H1 (cell line): Measurements from ENCODE around the gene SLFN13. TPM values are rescaled to one million over a fixed set of nuclear protein-coding genes. Genes with fewer than 3 reads are reported as not detected.

Experiments
- CTCF ChIA-PET: fragments of 300-600 bp; sonication (Branson Sonifier 250); formaldehyde crosslinking; loops from one replicate; lab custom pipeline; 2021; ENCODE audit not compliant: partially characterized antibody; lab: Charles Lee
- POLR2A ChIA-PET: fragments of 300-600 bp; sonication (Branson Sonifier 250); formaldehyde crosslinking; loops from one replicate; lab custom pipeline; 2021; ENCODE audit warnings: inconsistent platforms; ENCODE audit not compliant: partially characterized antibody; lab: Charles Lee
- DNase-seq, 2 experiments: peaks; one replicate each; pipeline versions ENCODE4 v3.0.0 to v3.0.0-alpha.2; 2010 to 2022; ENCODE audit warnings: low spot score in 2 of 2, low read depth in 1 of 2, mixed read lengths in 1 of 2
- FAIRE-seq: peaks from 2 replicates; lab custom pipeline; 2011; peaks lifted over from hg19 to GRCh38; lab: Jason Lieb, UNC
- H2AFZ ChIP-seq: 2 replicates; pipeline ENCODE4 v1.8.1; 2012; ENCODE audit warnings: low read length, inconsistent platforms
- H2AK5ac ChIP-seq: 2 replicates; pipeline ENCODE4 v1.6.1; 2013; ENCODE audit warnings: low read depth, low read length
- H2BK120ac ChIP-seq: replicated peaks from 2 replicates; pipeline ENCODE3; 2013; ENCODE audit warnings: low read depth, low read length, inconsistent platforms
- H2BK12ac ChIP-seq: 2 replicates; pipeline ENCODE4 v1.6.1; 2013; ENCODE audit warnings: low read depth, low read length
- H2BK15ac ChIP-seq: 2 replicates; pipeline ENCODE4 v1.6.1; 2013; ENCODE audit warnings: low read length
- H2BK20ac ChIP-seq: 2 replicates; pipeline ENCODE4 v1.6.1; 2013; ENCODE audit warnings: low read length
- H2BK5ac ChIP-seq: 2 replicates; pipeline ENCODE4 v1.6.1; 2013; ENCODE audit warnings: low read depth, low read length
- H3K14ac ChIP-seq: 2 replicates; pipeline ENCODE4 v1.6.1; 2013; ENCODE audit warnings: inconsistent platforms; ENCODE audit not compliant: insufficient read length
- H3K18ac ChIP-seq: 2 replicates; pipeline ENCODE4 v1.6.1; 2013; ENCODE audit warnings: low read length; ENCODE audit errors: extremely low read depth
- H3K23ac ChIP-seq: 2 replicates; pipeline ENCODE4 v1.6.1; 2013; ENCODE audit warnings: inconsistent platforms; ENCODE audit not compliant: insufficient read length
- H3K23me2 ChIP-seq: 2 replicates; pipeline ENCODE4 v1.6.1; 2013; ENCODE audit warnings: low read depth, low read length
- H3K27ac ChIP-seq: 2 replicates; pipeline ENCODE4 v1.6.1; 2011; ENCODE audit warnings: low read depth, low read length, inconsistent platforms
- H3K27me3 ChIP-seq, 4 experiments: replicated peaks in 1 of 4; 1 replicate in 1 of 4; 2 replicates in 3 of 4; pipeline versions ENCODE4 v1.6.1 to v1.8.1; 2011 to 2013; ENCODE audit warnings: low read length in 3 of 4, mild to moderate bottlenecking in 3 of 4, inconsistent platforms in 2 of 4, mixed read lengths in 2 of 4, moderate library complexity in 1 of 4; ENCODE audit not compliant: control insufficient read depth in 3 of 4, insufficient read depth in 3 of 4; ENCODE audit errors: extremely low read depth in 1 of 4
- H3K36me3 ChIP-seq, 4 experiments: 2 replicates each; pipeline versions ENCODE4 v1.6.1 to v1.8.1; 2011 to 2013; ENCODE audit warnings: mild to moderate bottlenecking in 4 of 4, low read length in 3 of 4, moderate library complexity in 2 of 4, control low read depth in 1 of 4, inconsistent platforms in 1 of 4; ENCODE audit not compliant: insufficient read depth in 4 of 4, control insufficient read depth in 2 of 4
- H3K4ac ChIP-seq: replicated peaks from 2 replicates; pipeline ENCODE3; 2013; ENCODE audit warnings: low read length, low read depth, mixed read lengths, inconsistent platforms; ENCODE audit not compliant: insufficient read length
- H3K4me1 ChIP-seq, 4 experiments: replicated peaks in 1 of 4; 1 replicate in 1 of 4; 2 replicates in 3 of 4; pipeline versions ENCODE4 v1.6.1 to v1.8.1; 2011 to 2013; ENCODE audit warnings: low read length in 3 of 4, inconsistent platforms in 2 of 4, mixed read lengths in 1 of 4; ENCODE audit not compliant: insufficient read depth in 4 of 4, control insufficient read depth in 3 of 4
- H3K4me2 ChIP-seq, 2 experiments: 2 replicates each; pipeline versions ENCODE4 v1.6.1 to v1.8.1; 2011 to 2013; ENCODE audit warnings: low read depth in 2 of 2, low read length in 2 of 2, control low read depth in 1 of 2, inconsistent platforms in 1 of 2, mild to moderate bottlenecking in 1 of 2; ENCODE audit not compliant: insufficient read depth in 1 of 2
- H3K4me3 ChIP-seq, 4 experiments: fragments of 200-600, 300-600 bp in 1 of 4; sonication (generic), shearing (Covaris generic), sonication (Bioruptor Twin) in 1 of 4; 2 replicates each; pipeline versions ENCODE4 v1.5.1 to v1.8.1; 2011 to 2016; ENCODE audit warnings: low read length in 4 of 4, low read depth in 3 of 4, control low read depth in 2 of 4, inconsistent platforms in 2 of 4, mild to moderate bottlenecking in 2 of 4, mixed read lengths in 1 of 4, moderate library complexity in 1 of 4; ENCODE audit not compliant: insufficient read depth in 2 of 4; ENCODE audit errors: extremely low read depth in 1 of 4
- H3K56ac ChIP-seq: replicated peaks from 2 replicates; pipeline ENCODE3; 2013; ENCODE audit warnings: low read depth, mild to moderate bottlenecking, mixed read lengths, low read length, inconsistent platforms; ENCODE audit not compliant: insufficient read length
- H3K79me1 ChIP-seq: 2 replicates; pipeline ENCODE4 v1.6.1; 2013; ENCODE audit warnings: low read depth, low read length, control low read depth
- H3K79me2 ChIP-seq, 2 experiments: 2 replicates each; pipeline versions ENCODE4 v1.6.1 to v1.8.1; 2012 to 2013; ENCODE audit warnings: low read length in 2 of 2, mild to moderate bottlenecking in 2 of 2, inconsistent platforms in 1 of 2; ENCODE audit not compliant: insufficient read depth in 2 of 2, control insufficient read depth in 1 of 2
- H3K9ac ChIP-seq, 4 experiments: replicated peaks in 1 of 4; 1 replicate in 1 of 4; 2 replicates in 3 of 4; pipeline versions ENCODE4 v1.6.1 to v1.8.1; 2011 to 2013; ENCODE audit warnings: low read depth in 3 of 4, low read length in 3 of 4, control low read depth in 2 of 4, mild to moderate bottlenecking in 2 of 4, moderate library complexity in 2 of 4, inconsistent platforms in 1 of 4; ENCODE audit errors: extremely low read depth in 1 of 4
- H3K9me3 ChIP-seq, 2 experiments: 2 replicates each; pipeline versions ENCODE4 v1.6.1 to v1.8.1; 2012 to 2013; ENCODE audit warnings: mild to moderate bottlenecking in 2 of 2, moderate library complexity in 2 of 2, control low read depth in 1 of 2, inconsistent platforms in 1 of 2, low read depth in 1 of 2, low read length in 1 of 2, mixed read lengths in 1 of 2; ENCODE audit not compliant: insufficient read depth in 2 of 2
- H4K20me1 ChIP-seq, 2 experiments: replicated peaks in 1 of 2; 2 replicates each; pipeline versions ENCODE3 to v1.8.1; 2011 to 2013; ENCODE audit warnings: inconsistent platforms in 2 of 2, low read length in 2 of 2, mild to moderate bottlenecking in 1 of 2; ENCODE audit not compliant: insufficient read depth in 2 of 2, control insufficient read depth in 1 of 2
- H4K5ac ChIP-seq: 2 replicates; pipeline ENCODE4 v1.6.1; 2013; ENCODE audit warnings: low read length, low read depth, mixed read lengths, inconsistent platforms; ENCODE audit not compliant: insufficient read length
- H4K8ac ChIP-seq: 2 replicates; pipeline ENCODE4 v1.8.0; 2013; ENCODE audit warnings: mild to moderate bottlenecking, moderate library complexity, low read length, inconsistent platforms; ENCODE audit not compliant: insufficient read depth; ENCODE audit errors: extremely low read depth
- H4K91ac ChIP-seq: replicated peaks from 2 replicates; pipeline ENCODE3; 2013; ENCODE audit warnings: low read length, mixed read lengths, inconsistent platforms; ENCODE audit not compliant: insufficient read length
- CTBP2 ChIP-seq: IDR thresholded peaks from 2 replicates; pipeline ENCODE4 v1.7.0; 2011; ENCODE audit warnings: borderline replicate concordance, mild to moderate bottlenecking, moderate library complexity, mixed read lengths, low read length; ENCODE audit not compliant: insufficient read depth, insufficient read length
- CTCF ChIP-seq, 3 experiments: IDR thresholded peaks; 1 replicate in 2 of 3; 2 replicates in 1 of 3; pipeline versions ENCODE4 v1.5.1 to v1.6.1; 2011; ENCODE audit warnings: low read length in 3 of 3, mild to moderate bottlenecking in 3 of 3, inconsistent platforms in 2 of 3, low read depth in 1 of 3, moderate library complexity in 1 of 3; ENCODE audit not compliant: insufficient read depth in 1 of 3; ENCODE audit errors: control extremely low read depth in 1 of 3
- E2F6 ChIP-seq: IDR thresholded peaks from 2 replicates; pipeline ENCODE4 v1.6.1; 2012; ENCODE audit warnings: inconsistent platforms
- EGR1 ChIP-seq: IDR thresholded peaks from 2 replicates; pipeline ENCODE4 v1.6.1; 2011; ENCODE audit warnings: low read depth, low read length, borderline replicate concordance
- FOSL1 ChIP-seq: IDR thresholded peaks from 2 replicates; pipeline ENCODE4 v1.6.1; 2011; ENCODE audit warnings: mild to moderate bottlenecking, low read depth, low read length, moderate library complexity; ENCODE audit not compliant: insufficient read depth
- NANOG ChIP-seq: IDR thresholded peaks from 2 replicates; pipeline ENCODE4 v1.6.1; 2011; ENCODE audit warnings: low read length, low read depth, mild to moderate bottlenecking, inconsistent platforms; ENCODE audit not compliant: insufficient read depth, poor library complexity, severe bottlenecking
- SAP30 ChIP-seq: fragments of 300-600 bp; sonication (generic); IDR thresholded peaks from 2 replicates; pipeline ENCODE4 v1.7.1; 2012; ENCODE audit warnings: low read length, moderate library complexity, mild to moderate bottlenecking, inconsistent platforms; ENCODE audit not compliant: insufficient read depth, insufficient replicate concordance
- SIX5 ChIP-seq: IDR thresholded peaks from 2 replicates; pipeline ENCODE4 v1.6.1; 2011; ENCODE audit warnings: mild to moderate bottlenecking, low read depth, low read length
- SP1 ChIP-seq: IDR thresholded peaks from 2 replicates; pipeline ENCODE4 v1.6.1; 2011; ENCODE audit warnings: low read depth, low read length
- YY1 ChIP-seq: IDR thresholded peaks from 2 replicates; pipeline ENCODE4 v1.6.1; 2011; ENCODE audit warnings: low read depth, mild to moderate bottlenecking, low read length
- WGBS, 2 experiments: shearing (Covaris generic) in 1 of 2; methylation state at CpG; one replicate each; pipeline versions ENCODE4 v1.1.6 to v1.1.7; 2013 to 2015; ENCODE audit warnings: low lambda C conversion rate in 2 of 2, mixed read lengths in 2 of 2, inconsistent platforms in 1 of 2, low coverage in 1 of 2, missing lambda C conversion rate in 1 of 2; ENCODE audit not compliant: insufficient replicate concordance in 2 of 2, insufficient coverage in 1 of 2, insufficient read length in 1 of 2; ENCODE audit errors: extremely low coverage in 1 of 2, missing lambda C conversion rate in 1 of 2; 5-methylcytosine and 5-hydroxymethylcytosine counted together
- polyA plus RNA-seq, 7 experiments: library from polyadenylated mRNA; depleted of rRNA in 3 of 7; stranded (reverse) in 5 of 7; unstranded in 2 of 7; fragments of >200 nt in 5 of 7; fragments of 200-250 nt in 2 of 7; gene quantifications; 1 replicate in 5 of 7; 2 replicates in 1 of 7; 4 replicates in 1 of 7; pipeline versions ENCODE4 v1.2.1 to v1.2.3, GENCODE V29; 2011 to 2013; ENCODE audit warnings: missing spikeins in 2 of 7, mixed read lengths in 2 of 7
- total RNA-seq: library from RNA; stranded (reverse); fragmentation: NEBNext Ultra II Directional; extraction: Animal tissue kit (Norgen Biotek cat#: 25700); gene quantifications from 2 replicates; pipeline ENCODE4 v1.2.1, GENCODE V29; 2021

Gene SLFN13
- total and polyA plus RNA-seq, 2 of the 8 experiments (the other 6 are each of a cell fraction or from before 2014, with no cell fraction given), result 15.7 to 27.5 TPM

- POLR2A ChIA-PET, result no interaction called here
- H2BK20ac ChIP-seq, result no peak overlapping the region
- 0% methylated on average over 2 of the region's 2 CpGs; no CpG with 5 or more reads in 1 of the 2 experiments for WGBS, 2 experiments
- H3K23me2 ChIP-seq, result peaks cover 5% of the 10 kb centered on the region; the same call in 1 of the 2 replicates
- H2BK12ac ChIP-seq, result no peak overlapping the region
- H3K79me1 ChIP-seq, result no peaks in the 10 kb centered on the region
- no peak overlapping the region for H3K9ac ChIP-seq
- no peak overlapping the region for H4K91ac ChIP-seq
- no peak overlapping the region for H3K4me2 ChIP-seq
- no peak overlapping the region for H2BK120ac ChIP-seq
- H3K4ac ChIP-seq, result no peak overlapping the region
- no peak for FAIRE-seq
- no peak overlapping the region for H2AK5ac ChIP-seq
- H3K9me3 ChIP-seq, result no peaks in the 10 kb centered on the region
- H3K79me2 ChIP-seq, result no peaks in the 10 kb centered on the region
- no peak overlapping the region for H4K5ac ChIP-seq
- DNase-seq, result no peak
- no peak overlapping the region for H2BK15ac ChIP-seq
- H3K4me1 ChIP-seq, result peaks cover 6 to 11% (median 8%) of the 10 kb centered on the region in 4 experiments
- H3K36me3 ChIP-seq, result no peaks in the 10 kb centered on the region
- H4K8ac ChIP-seq, result no peak overlapping the region
- H4K20me1 ChIP-seq, result peaks cover 12 to 25% of the 10 kb centered on the region in 2 experiments
- CTCF ChIA-PET, result interaction anchor here (2.0 to 2.5 kb wide), 2 partner anchors 41 to 180 kb away, joined by 7 to 10 read pairs; no protein-coding TSS in a partner anchor
- H3K23ac ChIP-seq, result no peak overlapping the region
- no peak overlapping the region for H3K56ac ChIP-seq
- no peak overlapping the region for H2BK5ac ChIP-seq
- peaks cover 75 to 100% (median 94%) of the 10 kb centered on the region in 4 experiments for H3K27me3 ChIP-seq
- H3K18ac ChIP-seq, result no peak overlapping the region
- no peak overlapping the region for H3K14ac ChIP-seq
- H3K27ac ChIP-seq, result no peak overlapping the region
- H2AFZ ChIP-seq, result no peak overlapping the region
- no peak overlapping the region for H3K4me3 ChIP-seq
- TF ChIP-seq FOSL1 (0 out of 2 replicates have a peak, but pooled peaks have one; percentile 68), SP1 (peak; percentile 87), YY1 (0 out of 2 replicates have a peak, but pooled peaks have one; percentile 33), EGR1 (peak; percentile 82), SIX5 (no peak), E2F6 (no peak), CTBP2 (no peak), SAP30 (no peak), CTCF (IDR thresholded peaks at IDR 0.05; ENCODE audit: control extremely low read depth in 1 of 3, insufficient read depth in 1 of 3, low read depth in 1 of 3, low read length in 3 of 3) (no peak), NANOG (no peak)
Measured at GRCh38 chr17:35493040-35493439, 44.5 kb upstream of the SLFN13 start.
